Measurements from ENCODE around the gene PDSS2.

Gene PDSS2

GRCh38 chr6:107442938-107443607 lies 16.3 kb downstream of the PDSS2 start:
- no peaks in the 10 kb centered on the region for H3K4me1 ChIP-seq (ENCODE audit: low read length)
- TF ChIP-seq EZH2phosphoT487 (IDR thresholded peaks at IDR 0.05; ENCODE audit: low read depth) (no peak), CTCF (IDR thresholded peaks at IDR 0.05; ENCODE audit: low read depth, low read length) (no peak)
- no peak overlapping the region for H3K27ac ChIP-seq (ENCODE audit: low read length)
- H3K9ac ChIP-seq (ENCODE audit: low read length), result no peak overlapping the region
- H4K20me1 ChIP-seq (ENCODE audit: insufficient read depth, low read length), result no peaks in the 10 kb centered on the region
- no peak overlapping the region for H3K4me3 ChIP-seq (ENCODE audit: low read length)
- peaks cover 14% of the 10 kb centered on the region for H3K36me3 ChIP-seq (replicated peaks; ENCODE audit: low read depth, low read length)
- H3K27me3 ChIP-seq (ENCODE audit: low read depth, low read length), result no peaks in the 10 kb centered on the region
- no peaks in the 10 kb centered on the region for H3K9me3 ChIP-seq (ENCODE audit: insufficient read depth, low read length)
- no peaks in the 10 kb centered on the region; the same call in 1 of the 2 replicates for H3K79me2 ChIP-seq (ENCODE audit: low read length)
- no peak overlapping the region for H2AFZ ChIP-seq (ENCODE audit: low read depth, low read length)
- H3K4me2 ChIP-seq (ENCODE audit: low read length), result no peak overlapping the region

GRCh38 chr6:107441682-107442081 lies 17.7 kb downstream of the PDSS2 start:
- Histone ChIP-seq H3K4me3 (ENCODE audit: low read length) (no peak overlapping the region), H3K4me1 (ENCODE audit: low read length) (no peaks in the 10 kb centered on the region), H3K27me3 (ENCODE audit: low read depth, low read length) (no peaks in the 10 kb centered on the region), H3K27ac (ENCODE audit: low read length) (no peak overlapping the region), H3K9me3 (ENCODE audit: insufficient read depth, low read length) (no peaks in the 10 kb centered on the region), H3K36me3 (replicated peaks; ENCODE audit: low read depth, low read length) (peaks cover 14% of the 10 kb centered on the region), H3K79me2 (ENCODE audit: low read length) (no peaks in the 10 kb centered on the region; the same call in 1 of the 2 replicates), H2AFZ (ENCODE audit: low read depth, low read length) (no peak overlapping the region), H3K9ac (ENCODE audit: low read length) (no peak overlapping the region), H4K20me1 (ENCODE audit: insufficient read depth, low read length) (no peaks in the 10 kb centered on the region), H3K4me2 (ENCODE audit: low read length) (no peak overlapping the region)
- no peak for TF ChIP-seq EZH2phosphoT487 (IDR thresholded peaks at IDR 0.05; ENCODE audit: low read depth)
- no peak for TF ChIP-seq CTCF (IDR thresholded peaks at IDR 0.05; ENCODE audit: low read depth, low read length)

- Histone ChIP-seq H3K9ac (ENCODE audit: low read length) (no peak overlapping the region), H3K4me3 (ENCODE audit: low read length) (no peak overlapping the region), H3K27me3 (ENCODE audit: low read depth, low read length) (no peaks in the 10 kb centered on the region), H3K79me2 (ENCODE audit: low read length) (no peaks in the 10 kb centered on the region; the same call in 1 of the 2 replicates), H4K20me1 (ENCODE audit: insufficient read depth, low read length) (no peaks in the 10 kb centered on the region), H3K36me3 (replicated peaks; ENCODE audit: low read depth, low read length) (peaks cover 10% of the 10 kb centered on the region), H3K27ac (ENCODE audit: low read length) (no peak overlapping the region), H3K9me3 (ENCODE audit: insufficient read depth, low read length) (no peaks in the 10 kb centered on the region), H2AFZ (ENCODE audit: low read depth, low read length) (no peak overlapping the region), H3K4me1 (ENCODE audit: low read length) (no peaks in the 10 kb centered on the region), H3K4me2 (ENCODE audit: low read length) (no peak overlapping the region)
- no peak for TF ChIP-seq EZH2phosphoT487 (IDR thresholded peaks at IDR 0.05; ENCODE audit: low read depth)
- no peak for TF ChIP-seq CTCF (IDR thresholded peaks at IDR 0.05; ENCODE audit: low read depth, low read length)
Measured at GRCh38 chr6:107440936-107441335, 18.4 kb downstream of the PDSS2 start.

- TF ChIP-seq EZH2phosphoT487 (IDR thresholded peaks at IDR 0.05; ENCODE audit: low read depth), result no peak
- no peak for TF ChIP-seq CTCF (IDR thresholded peaks at IDR 0.05; ENCODE audit: low read depth, low read length)
- H3K4me3 ChIP-seq (ENCODE audit: low read length), result no peak overlapping the region
- no peaks in the 10 kb centered on the region for H3K9me3 ChIP-seq (ENCODE audit: insufficient read depth, low read length)
- H3K4me1 ChIP-seq (ENCODE audit: low read length), result no peaks in the 10 kb centered on the region
- no peaks in the 10 kb centered on the region for H4K20me1 ChIP-seq (ENCODE audit: insufficient read depth, low read length)
- no peak overlapping the region for H3K4me2 ChIP-seq (ENCODE audit: low read length)
- H3K79me2 ChIP-seq (ENCODE audit: low read length), result no peaks in the 10 kb centered on the region; the same call in 1 of the 2 replicates
- no peak overlapping the region for H2AFZ ChIP-seq (ENCODE audit: low read depth, low read length)
- no peak overlapping the region for H3K27ac ChIP-seq (ENCODE audit: low read length)
- no peaks in the 10 kb centered on the region for H3K27me3 ChIP-seq (ENCODE audit: low read depth, low read length)
- H3K36me3 ChIP-seq (replicated peaks; ENCODE audit: low read depth, low read length), result peaks cover 3% of the 10 kb centered on the region
- H3K9ac ChIP-seq (ENCODE audit: low read length), result no peak overlapping the region
Measured at GRCh38 chr6:107439406-107439805, 20.0 kb downstream of the PDSS2 start.
